GM12892 (cell line): ENCODE data around the gene HLA-F.

ENCODE experiments used
- DNase-seq: peaks from one replicate; pipeline ENCODE4 v3.0.0; 2011; ENCODE audit not compliant: insufficient read length
- FAIRE-seq: peaks from 2 replicates; lab custom pipeline; 2011; peaks lifted over from hg19 to GRCh38; lab: Jason Lieb, UNC
- POLR2A ChIP-seq: IDR thresholded peaks from 2 replicates; pipeline ENCODE4 v1.6.1; 2011; ENCODE audit warnings: low read depth, low read length, control low read depth
- POLR2AphosphoS5 ChIP-seq: IDR thresholded peaks from 2 replicates; pipeline ENCODE4 v1.6.1; 2011; ENCODE audit warnings: low read depth, low read length, control low read depth
- TAF1 ChIP-seq: IDR thresholded peaks from 2 replicates; pipeline ENCODE4 v1.6.1; 2011; ENCODE audit warnings: low read depth, mild to moderate bottlenecking, control low read depth, low read length, borderline replicate concordance

HLA-F gene

GRCh38 chr6:29757282-29757681 lies 34.0 kb downstream of the HLA-F start:
- no peak for DNase-seq
- no peak for TF ChIP-seq POLR2AphosphoS5
- no peak for TF ChIP-seq POLR2A
- TF ChIP-seq TAF1 = no peak
- FAIRE-seq = no peak

- FAIRE-seq (no peak), DNase-seq (no peak)
- TF ChIP-seq POLR2AphosphoS5 (no peak), POLR2A (no peak), TAF1 (no peak)
Observed at GRCh38 chr6:29757701-29758293, 34.6 kb downstream of the HLA-F start.

GRCh38 chr6:29758761-29759160 lies 35.5 kb downstream of the HLA-F start:
- peak; percentile 21 for FAIRE-seq
- TF ChIP-seq POLR2AphosphoS5 = no peak
- TF ChIP-seq POLR2A = no peak
- no peak for TF ChIP-seq TAF1
- no peak for DNase-seq

- FAIRE-seq = no peak
- TF ChIP-seq POLR2A = no peak
- TF ChIP-seq POLR2AphosphoS5 = no peak
- TF ChIP-seq TAF1 = no peak
- no peak for DNase-seq
Observed at GRCh38 chr6:29759457-29759856, 36.2 kb downstream of the HLA-F start.

GRCh38 chr6:29760328-29760727 lies 37.1 kb downstream of the HLA-F start:
- TF ChIP-seq TAF1 = no peak
- TF ChIP-seq POLR2A = no peak
- TF ChIP-seq POLR2AphosphoS5 = no peak
- DNase-seq = no peak
- FAIRE-seq = peak; percentile 65

GRCh38 chr6:29762051-29762450 lies 38.8 kb downstream of the HLA-F start:
- DNase-seq = no peak
- FAIRE-seq = no peak
- TF ChIP-seq TAF1 (no peak), POLR2A (no peak), POLR2AphosphoS5 (no peak)

- TF ChIP-seq POLR2A (no peak), POLR2AphosphoS5 (no peak), TAF1 (no peak)
- DNase-seq (no peak), FAIRE-seq (no peak)
Observed at GRCh38 chr6:29762781-29763214, 39.6 kb downstream of the HLA-F start.

GRCh38 chr6:29763491-29764289 lies 40.5 kb downstream of the HLA-F start:
- DNase-seq (no peak), FAIRE-seq (no peak)
- TF ChIP-seq TAF1 = no peak
- TF ChIP-seq POLR2AphosphoS5 = no peak
- no peak for TF ChIP-seq POLR2A

- FAIRE-seq = no peak
- TF ChIP-seq TAF1 (no peak), POLR2AphosphoS5 (no peak), POLR2A (no peak)
- no peak for DNase-seq
Observed at GRCh38 chr6:29764422-29765196, 41.4 kb downstream of the HLA-F start.

- FAIRE-seq = no peak
- DNase-seq = no peak
- no peak for TF ChIP-seq POLR2AphosphoS5
- TF ChIP-seq POLR2A = no peak
- no peak for TF ChIP-seq TAF1
Observed at GRCh38 chr6:29769336-29769735, 46.1 kb downstream of the HLA-F start.

GRCh38 chr6:29770306-29770705 lies 47.1 kb downstream of the HLA-F start:
- TF ChIP-seq POLR2AphosphoS5 = no peak
- no peak for TF ChIP-seq TAF1
- TF ChIP-seq POLR2A = no peak
- no peak for FAIRE-seq
- DNase-seq = no peak
